LNCAP (cell line): Measurements from ENCODE around the gene CPNE6.

Experiments used
- CTCF ChIP-seq: fragments of 450-650 bp; IDR thresholded peaks from 2 replicates; pipeline ENCODE4 v1.5.1; 2017; ENCODE audit warnings: mild to moderate bottlenecking

The CPNE6 gene

GRCh38 chr14:24108336-24108874 lies 37.0 kb downstream of the CPNE6 start:
- no peak for TF ChIP-seq CTCF

GRCh38 chr14:24110060-24110459 lies 38.7 kb downstream of the CPNE6 start:
- no peak for TF ChIP-seq CTCF

GRCh38 chr14:24110523-24110922 lies 39.2 kb downstream of the CPNE6 start:
- TF ChIP-seq CTCF: no peak

GRCh38 chr14:24113379-24113800 lies 42.0 kb downstream of the CPNE6 start:
- no peak for TF ChIP-seq CTCF

GRCh38 chr14:24113801-24114531 lies 42.6 kb downstream of the CPNE6 start:
- no peak for TF ChIP-seq CTCF

GRCh38 chr14:24114532-24115421 lies 43.4 kb downstream of the CPNE6 start, which contains the start of the genes DCAF11 and NRL:
Gene DCAF11, plus strand, starts transcription at chr14:24114777. Its CDS starts 818 bp downstream, at chr14:24115595.
Gene NRL, minus strand, starts transcription at chr14:24114949. Its CDS starts 32,101 bp downstream, at chr14:24082848.
- TF ChIP-seq CTCF: no peak

- TF ChIP-seq CTCF: no peak
These were observed 44.2 kb downstream of the CPNE6 start for GRCh38 chr14:24115422-24116127.
